Middle frontal gyrus (tissue), 1 donor: Measurements from ENCODE around the gene CCDC74A.
"Not testable (repeated sequence)": the region's sequence is repeated elsewhere in the genome, so short reads cannot be mapped to it uniquely, and the experiment has no call there.

Experiments
- DNase-seq: peaks from one replicate; pipeline ENCODE4 v3.0.0-alpha.2; 2015; ENCODE audit warnings: low spot score; ENCODE audit errors: extremely low spot score

CCDC74A gene

GRCh38 chr2:131527131-131528001 is at the start of gene CCDC74A:
Gene CCDC74A (plus strand): TSS chr2:131527888. CDS start chr2:131527971, 83 bp downstream.
- not testable (repeated sequence) for DNase-seq

- DNase-seq, result not testable (repeated sequence)
Measured at GRCh38 chr2:131478074-131478849, 49.4 kb upstream of the CCDC74A start.

- not testable (repeated sequence) for DNase-seq
Measured at GRCh38 chr2:131478850-131479461, 48.7 kb upstream of the CCDC74A start.

- not testable (repeated sequence) for DNase-seq
Measured at GRCh38 chr2:131480351-131480750, 47.3 kb upstream of the CCDC74A start.

GRCh38 chr2:131482506-131483155 is 45.1 kb upstream of the CCDC74A start:
- DNase-seq, result not testable (repeated sequence)

GRCh38 chr2:131483981-131484820 is 43.5 kb upstream of the CCDC74A start:
- not testable (repeated sequence) for DNase-seq

- not testable (repeated sequence) for DNase-seq
Measured at GRCh38 chr2:131484906-131485460, 42.7 kb upstream of the CCDC74A start.

- not testable (repeated sequence) for DNase-seq
Measured at GRCh38 chr2:131486201-131486902, 41.3 kb upstream of the CCDC74A start.

GRCh38 chr2:131488306-131489205 is 39.1 kb upstream of the CCDC74A start:
- DNase-seq, result no peak

- not testable (repeated sequence) for DNase-seq
Measured at GRCh38 chr2:131490616-131491468, 36.8 kb upstream of the CCDC74A start.

- not testable (repeated sequence) for DNase-seq
Measured at GRCh38 chr2:131491469-131491836, 36.2 kb upstream of the CCDC74A start.

GRCh38 chr2:131492015-131492417 is 35.7 kb upstream of the CCDC74A start, which contains the start of gene MZT2A:
Gene MZT2A (minus strand): TSS chr2:131492397. CDS start chr2:131492376, 21 bp downstream.
- not testable (repeated sequence) for DNase-seq

- DNase-seq, result peak; percentile 74
Measured at GRCh38 chr2:131492418-131493198, 35.1 kb upstream of the CCDC74A start.

- no peak for DNase-seq
Measured at GRCh38 chr2:131493199-131493968, 34.3 kb upstream of the CCDC74A start.

GRCh38 chr2:131495506-131495905 is 32.2 kb upstream of the CCDC74A start:
- DNase-seq, result not testable (repeated sequence)
